HG03439 (cell line): ENCODE data around the gene TMEM45A.
"Not testable (repeated sequence)": the region's sequence is repeated elsewhere in the genome, so short reads cannot be mapped to it uniquely, and the experiment has no call there.

Experiments
- ATAC-seq: cut with Tn5 transposase; IDR thresholded peaks from one replicate; pipeline ENCODE4 v1.9.1; 2021; ENCODE audit warnings: mild to moderate bottlenecking, moderate library complexity; ENCODE audit not compliant: unreplicated experiment

TMEM45A gene

DNA sequence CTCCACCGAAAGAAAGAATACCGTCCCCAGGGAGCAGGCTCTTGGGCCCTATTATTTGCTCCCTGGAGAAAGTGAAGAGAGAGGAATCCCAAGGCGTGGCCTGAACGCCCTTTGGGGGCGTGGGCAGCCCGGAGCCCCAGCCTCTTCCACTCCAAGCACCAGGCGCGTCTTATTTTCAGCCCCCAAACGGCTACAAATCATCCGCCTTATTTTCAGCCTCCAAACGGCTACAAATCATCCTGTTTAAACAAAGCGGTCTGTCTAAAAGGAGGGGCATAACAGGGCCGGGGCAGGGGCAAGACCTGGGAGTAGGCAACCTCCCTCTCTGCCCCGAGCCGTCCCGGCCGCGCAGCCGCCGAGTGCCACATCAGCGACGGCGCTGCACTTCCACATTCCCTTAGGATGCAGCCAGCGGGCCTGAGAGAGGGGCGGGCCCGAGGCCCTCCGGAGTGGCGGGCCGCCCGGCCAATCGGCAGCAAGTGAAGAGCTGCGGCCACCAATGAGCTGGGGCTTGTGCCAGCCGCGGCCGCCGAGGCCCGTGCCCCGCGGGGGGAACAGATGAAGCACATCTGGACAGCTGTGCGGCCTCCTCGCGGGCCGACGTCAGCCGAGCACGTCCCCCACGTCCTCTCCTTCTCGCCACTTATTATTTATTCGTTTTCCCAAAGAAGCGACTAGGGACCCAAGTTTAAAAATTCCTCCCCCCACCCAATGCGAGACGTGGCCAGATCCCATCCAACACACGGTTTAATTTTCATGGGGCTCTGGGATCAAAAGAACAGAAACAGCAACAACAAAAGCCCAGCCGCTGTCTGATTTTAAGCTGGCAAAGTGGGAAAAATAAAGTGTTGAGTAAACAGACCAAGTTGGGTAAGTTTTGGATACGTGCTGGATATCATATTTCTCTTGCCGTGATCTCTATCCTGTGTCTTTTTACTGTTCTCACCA, at the start of gene TMEM45A:
TMEM45A (plus strand) TSS at position 561 of the 948 bp plus-strand sequence. CDS start 62,593 bp downstream, outside the sequence.
- peak; percentile 96 for ATAC-seq

- no peak for ATAC-seq
Measured at GRCh38 chr3:100443690-100444089, 48.7 kb upstream of the TMEM45A start.

- not testable (repeated sequence) for ATAC-seq
Measured at GRCh38 chr3:100447067-100447466, 45.4 kb upstream of the TMEM45A start.

DNA sequence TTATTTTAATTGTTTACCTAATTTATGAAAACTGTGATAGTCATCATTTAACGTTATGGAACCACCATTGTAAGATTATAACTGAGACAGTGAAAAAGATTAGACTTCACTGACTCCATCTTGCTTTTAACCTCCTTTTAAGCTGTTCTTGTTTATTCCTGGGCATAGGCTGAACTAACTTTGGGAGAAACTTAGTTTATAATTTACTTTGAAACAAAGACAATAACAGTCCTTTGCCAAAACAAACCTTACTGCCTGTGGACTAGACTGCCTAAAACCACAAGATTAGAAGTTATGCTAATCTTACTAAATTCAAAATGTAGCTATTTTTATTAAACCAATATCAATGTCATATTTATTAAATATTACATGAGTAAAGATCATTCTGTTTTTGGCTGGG, 44.3 kb upstream of the TMEM45A start:
- no peak for ATAC-seq

GRCh38 chr3:100449214-100449613, 43.2 kb upstream of the TMEM45A start:
- ATAC-seq: no peak

- ATAC-seq: no peak
Measured at GRCh38 chr3:100454677-100455076, 37.7 kb upstream of the TMEM45A start.

DNA sequence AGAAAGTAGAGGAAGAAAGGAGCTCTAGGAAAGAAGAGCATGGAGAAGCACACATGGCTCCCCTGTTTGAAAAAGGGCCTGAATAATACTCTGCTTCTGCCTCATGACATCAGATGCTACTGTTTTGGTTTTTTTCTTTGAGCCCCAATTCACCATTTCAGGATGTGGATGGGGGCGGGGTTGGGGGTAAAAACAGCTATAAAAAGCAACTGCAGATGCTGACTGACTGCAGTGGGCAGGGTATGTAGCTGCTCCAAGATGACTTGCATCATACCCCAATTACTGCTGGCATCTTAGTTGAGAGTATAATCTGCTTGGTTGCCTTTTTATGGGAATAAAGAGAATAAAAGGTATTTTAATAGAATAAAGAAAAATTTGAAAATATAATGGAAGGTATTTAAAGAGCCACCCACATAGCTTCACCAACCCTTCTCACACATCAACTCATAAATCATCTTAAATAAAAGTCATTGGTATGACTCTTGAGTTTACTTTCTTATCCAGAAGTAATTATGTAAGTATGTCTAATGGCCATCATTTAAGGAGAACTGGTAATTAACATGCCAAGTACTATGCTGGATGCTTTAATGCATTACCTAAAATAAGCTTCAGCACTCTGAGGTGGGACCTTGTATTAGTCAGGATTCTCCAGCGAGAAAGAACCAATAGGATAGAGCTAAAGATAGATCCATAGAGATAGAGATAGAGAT, 36.4 kb upstream of the TMEM45A start:
- ATAC-seq: no peak

DNA sequence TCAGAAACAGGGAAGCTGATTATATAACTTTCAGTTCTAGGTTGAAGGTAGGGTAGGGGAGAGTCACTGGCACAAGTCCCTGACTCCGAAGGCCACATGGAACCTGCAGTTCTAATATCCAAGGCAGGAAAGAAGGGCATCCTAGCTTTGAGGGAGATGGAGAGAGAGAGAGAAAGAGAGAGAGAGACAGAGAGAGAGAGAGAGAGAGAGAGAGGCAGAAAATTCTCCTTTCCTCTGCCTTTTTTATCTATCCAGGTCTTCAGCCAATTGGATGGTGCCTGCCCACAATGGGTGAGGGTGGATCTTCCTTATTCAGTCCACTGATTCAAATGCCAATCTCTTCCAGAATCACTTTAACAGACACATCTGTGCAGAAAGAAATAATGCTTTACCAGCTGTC, 35.7 kb upstream of the TMEM45A start:
- ATAC-seq: no peak

DNA sequence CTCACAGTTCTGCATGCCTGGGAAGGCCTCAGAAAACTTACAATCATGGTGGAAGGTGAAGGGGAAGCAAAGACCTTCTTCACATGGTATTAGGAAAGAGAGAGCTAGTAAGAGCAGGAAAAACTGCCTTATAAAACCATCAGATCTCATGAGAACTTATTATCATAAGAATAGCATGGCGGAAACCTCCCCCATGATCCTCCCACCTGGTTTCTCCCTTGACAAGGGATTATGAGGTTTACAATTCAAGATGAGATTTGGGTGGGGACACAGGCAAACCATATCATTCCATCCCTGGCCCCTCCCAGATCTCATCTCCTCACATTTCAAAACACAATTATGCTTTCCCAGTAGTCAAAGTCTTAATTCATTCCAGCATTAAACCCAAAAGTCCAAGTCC, 34.6 kb upstream of the TMEM45A start:
- no peak for ATAC-seq

DNA sequence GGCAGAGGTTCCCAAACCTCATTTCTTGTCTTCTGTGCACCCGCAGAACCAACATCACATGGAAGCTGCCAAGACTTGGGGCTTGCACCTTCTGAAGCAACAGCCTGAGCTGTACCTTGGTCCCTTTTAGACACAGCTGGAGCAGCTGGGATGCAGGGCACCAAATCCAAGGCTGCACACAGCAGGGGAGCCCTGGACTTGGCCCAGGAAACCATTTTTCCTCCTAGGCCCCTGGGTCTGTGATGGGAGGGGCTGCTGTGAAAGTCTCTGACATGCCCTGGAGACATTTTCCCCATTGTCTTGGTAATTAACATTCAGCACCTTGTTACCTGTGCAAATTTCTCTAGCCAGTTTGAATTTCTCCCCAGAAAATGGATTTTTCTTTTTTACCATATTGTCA, 33.6 kb upstream of the TMEM45A start:
- no peak for ATAC-seq

DNA sequence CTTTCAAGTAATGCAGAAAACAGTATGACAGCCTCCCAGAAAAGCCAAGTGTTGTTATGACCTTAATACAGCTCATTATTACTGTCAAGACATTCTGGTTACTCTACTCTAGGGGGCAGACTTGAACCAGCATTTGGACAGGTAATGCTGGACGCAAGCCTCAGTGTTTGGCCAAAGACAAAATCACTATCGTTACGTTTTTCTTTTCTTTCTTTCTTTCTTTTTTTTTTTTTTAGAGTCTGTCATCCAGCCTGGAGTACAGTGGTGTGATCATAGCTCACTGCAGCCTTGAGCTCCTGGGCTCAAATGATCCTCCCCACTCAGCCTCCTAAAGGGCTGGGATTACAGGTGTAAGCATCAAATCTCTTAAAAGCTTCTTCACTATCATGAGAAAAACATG, 29.4 kb upstream of the TMEM45A start:
- peak; percentile 85 for ATAC-seq

GRCh38 chr3:100463646-100464155, 28.7 kb upstream of the TMEM45A start:
- ATAC-seq: no peak

DNA sequence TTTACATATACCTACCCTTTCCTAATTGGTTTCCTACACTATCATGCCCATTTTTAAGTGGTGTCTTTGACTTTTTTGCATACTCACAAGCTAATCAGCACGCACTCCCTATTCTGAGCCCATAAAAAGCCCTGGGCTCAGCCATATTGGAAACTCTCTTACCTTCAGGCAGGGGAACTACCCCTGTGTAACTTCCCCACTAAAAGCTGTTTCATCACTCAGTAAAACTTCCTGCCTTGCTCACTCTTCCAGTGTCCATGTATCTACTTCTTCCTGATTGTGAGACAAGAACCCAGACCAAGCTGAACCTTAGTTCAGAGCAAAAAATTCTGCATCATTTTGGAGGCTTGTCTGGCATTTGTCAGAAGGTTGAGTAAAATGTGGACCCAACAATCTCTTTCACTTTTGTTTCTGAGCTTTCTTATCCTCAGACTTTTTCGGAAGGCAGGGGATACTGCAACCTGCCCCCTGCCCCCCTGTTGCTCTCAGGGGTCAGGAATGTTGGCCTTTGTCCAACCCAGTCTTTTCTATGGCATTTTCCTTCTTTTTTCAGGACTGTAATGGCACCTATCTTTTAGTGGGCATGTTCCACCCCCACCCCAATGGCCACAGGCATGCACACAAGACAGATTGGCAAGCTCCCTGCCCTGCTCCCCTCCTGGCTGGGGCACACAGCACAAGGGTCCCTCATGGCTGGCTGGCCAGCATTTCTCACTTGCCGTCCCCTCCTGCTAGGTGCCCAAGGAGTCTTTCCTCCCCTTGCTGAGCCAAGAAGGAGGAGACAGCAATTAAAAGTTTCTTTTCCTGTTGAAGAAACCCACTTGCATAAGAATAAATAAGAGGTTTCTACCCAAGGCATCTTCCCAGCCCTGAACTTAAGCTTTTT, 26.3 kb upstream of the TMEM45A start:
- ATAC-seq: no peak

GRCh38 chr3:100467133-100467532, 25.3 kb upstream of the TMEM45A start:
- ATAC-seq: no peak

DNA sequence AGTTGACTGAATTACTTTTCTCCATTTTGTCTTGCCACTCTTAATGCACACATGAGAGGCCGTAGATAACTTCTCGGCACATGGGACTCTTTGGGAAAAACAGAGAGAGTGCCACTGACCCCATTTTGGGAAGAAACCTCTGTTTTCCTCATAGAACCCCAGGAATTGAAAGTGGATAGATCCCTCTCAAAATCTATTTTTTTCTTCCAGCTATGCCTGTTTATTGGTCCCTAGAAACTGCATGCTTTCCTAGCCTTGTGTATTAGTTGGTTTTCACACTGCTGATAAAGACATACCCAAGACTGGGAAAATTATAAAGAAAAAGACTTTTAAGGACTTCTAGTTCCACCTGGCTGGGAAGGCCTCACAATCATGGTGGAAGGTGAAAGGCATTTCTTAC, 23.7 kb upstream of the TMEM45A start:
- no peak for ATAC-seq

DNA sequence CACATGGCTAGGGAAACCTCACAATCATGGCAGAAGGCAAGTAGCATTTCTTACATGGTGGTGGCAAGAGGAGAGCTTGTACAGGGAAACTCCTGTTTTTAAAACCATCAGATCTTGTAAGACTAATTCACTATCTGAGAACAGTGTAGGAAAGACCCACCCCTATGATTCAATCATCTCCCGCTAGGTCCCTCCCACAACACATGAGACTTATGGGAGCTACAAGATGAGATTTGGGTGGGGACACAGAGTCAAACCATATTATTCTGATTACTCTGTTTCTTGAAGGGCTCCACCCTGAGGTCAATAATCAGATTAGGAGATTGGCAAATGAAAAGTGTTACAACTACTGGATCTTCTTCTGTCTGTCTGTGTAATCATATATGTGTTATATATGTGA, 21.5 kb upstream of the TMEM45A start:
- ATAC-seq: no peak

DNA sequence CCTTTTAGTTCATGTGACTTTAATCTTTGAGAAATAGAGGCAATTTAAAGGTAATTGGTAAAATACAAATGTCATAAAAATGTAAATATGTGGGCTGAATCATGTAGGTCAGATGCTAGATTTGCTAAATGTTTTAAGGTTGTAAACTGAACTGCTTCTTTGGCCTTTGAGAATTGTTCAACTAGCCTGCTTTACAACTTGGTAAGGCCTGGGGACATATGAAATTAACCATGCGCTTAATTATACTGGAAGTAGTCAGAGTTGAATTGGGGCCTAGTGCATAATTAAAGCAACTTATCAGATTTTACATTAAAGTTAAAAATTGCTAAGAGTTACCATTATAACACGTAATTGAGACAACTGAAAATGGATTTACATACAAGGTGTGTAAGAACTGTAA, 21.0 kb upstream of the TMEM45A start:
- no peak for ATAC-seq

DNA sequence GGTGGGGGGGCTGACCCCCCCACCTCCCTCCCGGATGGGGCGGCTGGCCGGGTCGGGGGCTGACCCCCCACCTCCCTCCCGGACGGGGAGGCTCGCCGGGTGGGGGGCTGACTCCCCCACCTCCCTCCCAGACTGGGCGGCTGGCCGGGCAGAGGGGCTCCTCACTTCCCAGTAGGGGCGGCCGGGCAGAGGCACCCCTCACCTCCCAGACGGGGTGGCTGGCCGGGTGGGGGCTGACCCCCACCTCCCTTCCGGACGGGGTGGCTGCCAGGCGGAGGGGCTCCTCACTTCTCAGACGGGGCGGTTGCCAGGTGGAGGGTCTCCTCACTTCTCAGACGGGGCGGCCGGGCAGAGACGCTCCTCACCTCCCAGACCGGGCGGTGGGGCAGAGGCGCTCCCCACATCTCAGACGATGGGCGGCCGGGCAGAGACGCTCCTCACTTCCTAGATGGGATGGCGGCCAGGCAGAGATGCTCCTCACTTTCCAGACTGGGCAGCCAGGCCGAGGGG, 14.5 kb upstream of the TMEM45A start:
- ATAC-seq: not testable (repeated sequence)

DNA sequence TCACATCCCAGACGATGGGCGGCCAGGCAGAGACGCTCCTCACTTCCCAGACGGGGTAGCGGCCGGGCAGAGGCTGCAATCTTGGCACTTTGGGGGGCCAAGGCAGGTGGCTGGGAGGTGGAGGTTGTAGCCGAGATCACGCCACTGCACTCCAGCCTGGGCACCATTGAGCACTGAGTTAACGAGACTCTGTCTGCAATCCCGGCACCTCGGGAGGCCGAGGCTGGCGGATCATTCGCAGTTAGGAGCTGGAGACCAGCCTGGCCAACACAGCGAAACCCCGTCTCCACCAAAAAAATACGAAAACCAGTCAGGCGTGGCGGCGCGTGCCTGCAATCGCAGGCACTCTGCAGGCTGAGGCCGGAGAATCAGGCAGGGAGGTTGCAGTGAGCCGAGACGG, 13.9 kb upstream of the TMEM45A start:
- not testable (repeated sequence) for ATAC-seq

DNA sequence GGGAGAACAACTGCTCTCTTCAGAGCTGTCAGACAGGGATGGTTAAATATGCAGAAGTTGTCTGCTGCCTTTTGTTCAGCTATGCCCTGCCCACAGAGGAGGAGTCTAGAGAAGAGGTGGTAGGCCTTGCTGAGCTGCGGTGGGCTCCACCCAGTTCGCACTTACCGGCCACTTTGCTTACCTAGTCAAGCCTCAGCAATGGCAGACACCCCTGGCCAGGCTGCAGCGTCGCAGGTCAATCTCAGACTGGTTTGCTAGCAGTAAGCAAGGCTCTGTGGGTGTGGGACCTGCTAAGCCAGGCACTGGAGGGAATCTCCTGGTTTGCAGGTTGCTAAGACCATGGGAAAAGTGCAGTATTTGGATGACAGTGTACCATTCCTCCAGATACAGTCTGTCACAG, 12.3 kb upstream of the TMEM45A start:
- ATAC-seq: no peak

DNA sequence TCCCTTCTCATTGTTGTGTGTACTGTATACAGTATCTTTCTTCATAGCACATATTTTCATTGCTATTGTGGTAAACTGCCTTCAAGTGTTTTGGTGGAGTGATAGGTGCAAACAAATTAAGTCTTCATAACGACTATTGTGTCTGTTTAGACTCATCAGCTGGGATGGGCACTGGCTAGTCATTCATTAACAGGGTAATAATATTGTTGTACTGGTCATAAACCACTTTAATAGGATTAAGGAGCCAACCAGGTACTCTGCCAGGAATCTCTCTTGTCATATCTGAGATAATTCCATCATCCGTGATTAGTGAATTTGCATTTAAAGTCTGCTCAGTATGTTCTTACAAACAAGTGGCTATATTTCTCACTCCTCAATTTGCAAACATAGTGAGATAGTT, 10.2 kb upstream of the TMEM45A start:
- no peak for ATAC-seq
